OCI-LY1 (cell line): Measurements from ENCODE around the gene PIKFYVE.
A peak's percentile ranks its signal among the peaks of the same experiment; 100 is the strongest.

ENCODE experiments used
- H2AFZ ChIP-seq: fragments of 200-600 bp; sonication (generic), shearing (Covaris generic); 2 replicates; pipeline ENCODE4 v1.6.0; 2014; ENCODE audit warnings: antibody characterized with exemption, mild to moderate bottlenecking, low read length
- H3F3A ChIP-seq: fragments of 200-600 bp; sonication (generic), shearing (Covaris generic); 2 replicates; pipeline ENCODE4 v1.6.0; 2014; ENCODE audit warnings: mild to moderate bottlenecking, antibody characterized with exemption, low read length, moderate library complexity; ENCODE audit not compliant: insufficient read depth
- H3K27ac ChIP-seq: fragments of 200-600 bp; sonication (generic); 2 replicates; pipeline ENCODE4 v1.5.1; 2014; ENCODE audit warnings: low read length, mixed run types, mild to moderate bottlenecking, low read depth; ENCODE audit not compliant: poor library complexity, severe bottlenecking
- H3K27me3 ChIP-seq: fragments of 200-600 bp; sonication (generic); 2 replicates; pipeline ENCODE4 v1.6.0; 2014; ENCODE audit warnings: antibody characterized with exemption, mild to moderate bottlenecking, low read length, moderate library complexity; ENCODE audit not compliant: insufficient read depth
- H3K36me3 ChIP-seq: fragments of 200-600 bp; sonication (generic); 2 replicates; pipeline ENCODE4 v1.6.1; 2014; ENCODE audit warnings: mild to moderate bottlenecking, antibody characterized with exemption, low read length, moderate library complexity, mixed read lengths; ENCODE audit not compliant: insufficient read depth
- H3K4me1 ChIP-seq: fragments of 200-600 bp; sonication (generic); 2 replicates; pipeline ENCODE4 v1.5.1; 2014; ENCODE audit warnings: mild to moderate bottlenecking, low read length, moderate library complexity; ENCODE audit not compliant: insufficient read depth, severe bottlenecking
- H3K4me2 ChIP-seq: fragments of 200-600 bp; sonication (generic), shearing (Covaris generic); 2 replicates; pipeline ENCODE4 v1.6.1; 2014; ENCODE audit warnings: low read length
- H3K4me3 ChIP-seq: fragments of 200-600 bp; sonication (generic); 2 replicates; pipeline ENCODE4 v1.5.1; 2014; ENCODE audit warnings: low read length, low read depth, mild to moderate bottlenecking, mixed read lengths; ENCODE audit not compliant: poor library complexity, severe bottlenecking
- H3K79me2 ChIP-seq: fragments of 200-600 bp; shearing (Covaris generic); 2 replicates; pipeline ENCODE4 v1.6.1; 2016; ENCODE audit warnings: mixed run types, low read length, mixed read lengths; ENCODE audit not compliant: insufficient read depth
- H3K9ac ChIP-seq: fragments of 200-600 bp; sonication (generic), shearing (Covaris generic); 2 replicates; pipeline ENCODE4 v1.6.1; 2014; ENCODE audit warnings: mild to moderate bottlenecking, low read length, mixed read lengths
- H3K9me2 ChIP-seq: fragments of 200-600 bp; sonication (generic), shearing (Covaris generic); 2 replicates; pipeline ENCODE4 v1.6.1; 2014; ENCODE audit warnings: low read depth, mild to moderate bottlenecking, low read length, mixed read lengths
- H3K9me3 ChIP-seq: fragments of 200-600 bp; shearing (Covaris generic); 2 replicates; pipeline ENCODE4 v1.6.1; 2014; ENCODE audit warnings: low read length, mixed read lengths
- H4K20me1 ChIP-seq: fragments of 200-600 bp; sonication (generic), shearing (Covaris generic); 2 replicates; pipeline ENCODE4 v1.6.0; 2016; ENCODE audit warnings: mild to moderate bottlenecking, low read length; ENCODE audit not compliant: insufficient read depth
- EZH2 ChIP-seq: fragments of 200-600 bp; sonication (generic), shearing (Covaris generic); IDR thresholded peaks from 2 replicates; pipeline ENCODE4 v1.8.0; 2017; ENCODE audit warnings: borderline replicate concordance, mixed run types, mild to moderate bottlenecking, antibody characterized with exemption, low read length, moderate library complexity, mixed read lengths
- TF ChIP-seq, protein P1 (sequence below): fragments of 200-600 bp; sonication (generic), shearing (Covaris generic); IDR thresholded peaks from 2 replicates; pipeline ENCODE4 v1.5.1; 2017; ENCODE audit warnings: mild to moderate bottlenecking, antibody characterized with exemption, low read length, moderate library complexity, mixed read lengths

PIKFYVE gene

DNA sequence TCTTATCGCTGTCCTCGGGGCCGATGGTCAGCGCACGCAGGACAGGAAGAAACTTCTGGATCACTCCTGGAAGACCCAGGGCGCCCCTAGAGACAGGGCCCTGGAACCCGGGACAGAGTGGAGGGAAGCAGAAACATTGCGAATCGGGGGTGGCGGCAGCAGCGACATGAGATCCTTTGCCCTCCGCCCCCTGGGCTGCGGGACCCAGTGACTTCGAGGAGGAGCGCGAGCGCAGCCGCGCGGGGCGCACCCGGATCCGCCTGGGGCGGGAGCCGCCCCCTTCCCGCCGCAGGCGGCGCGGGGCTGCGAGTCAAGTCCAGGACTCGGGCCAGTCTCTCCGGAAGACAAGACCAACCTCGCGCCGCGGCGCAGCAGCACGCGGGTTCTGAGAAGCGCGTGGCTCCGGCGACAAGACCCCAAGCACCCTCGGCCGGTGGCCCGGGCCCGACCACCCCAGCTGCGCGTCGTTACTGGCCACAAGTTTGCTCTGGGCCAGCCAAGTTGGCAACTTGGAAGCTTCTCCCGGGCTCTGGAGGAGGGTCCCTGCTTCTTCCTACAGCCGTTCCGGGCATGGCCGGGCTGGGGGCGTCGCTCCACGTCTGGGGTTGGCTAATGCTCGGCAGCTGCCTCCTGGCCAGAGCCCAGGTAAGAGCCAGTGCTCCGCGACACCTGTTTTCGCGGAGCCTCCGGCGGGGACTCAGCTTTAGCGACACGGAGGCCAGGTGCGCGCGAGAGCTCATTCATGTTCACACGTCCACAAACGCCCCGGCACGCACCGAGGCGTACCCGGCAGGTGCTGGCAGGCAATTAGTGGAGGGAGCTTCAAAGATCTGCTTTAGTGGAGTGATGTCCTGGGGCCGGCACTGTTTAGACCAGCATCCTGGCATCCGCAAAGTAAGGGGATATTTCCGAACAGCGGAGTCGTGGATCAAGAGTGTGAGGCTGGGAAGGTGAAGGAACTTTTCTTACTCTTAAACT, 140.7 kb downstream of the PIKFYVE start, which contains the start of gene PTH2R:
Gene PTH2R, plus strand, starts transcription at position 319 of the 978 bp plus-strand sequence. Its CDS starts 252 bp downstream, at position 571.
- no peak within 1 kb of the TSS for H3K27ac ChIP-seq
- H3K9me3 ChIP-seq: no peaks in the 10 kb centered on the region
- H3K4me1 ChIP-seq: no peaks in the 10 kb centered on the region
- H3K27me3 ChIP-seq: no peaks in the 10 kb centered on the region
- no peaks in the 10 kb centered on the region for H3K9me2 ChIP-seq
- H4K20me1 ChIP-seq: no peaks in the 10 kb centered on the region
- H2AFZ ChIP-seq: no peak within 1 kb of the TSS
- H3K4me2 ChIP-seq: no peak within 1 kb of the TSS
- H3K79me2 ChIP-seq: no peaks in the 10 kb centered on the region
- H3K4me3 ChIP-seq: no peak within 1 kb of the TSS
- H3K36me3 ChIP-seq: no peaks in the 10 kb centered on the region
- H3K9ac ChIP-seq: no peak within 1 kb of the TSS
- TF ChIP-seq EZH2: no peak
- TF ChIP-seq, protein P1, sequence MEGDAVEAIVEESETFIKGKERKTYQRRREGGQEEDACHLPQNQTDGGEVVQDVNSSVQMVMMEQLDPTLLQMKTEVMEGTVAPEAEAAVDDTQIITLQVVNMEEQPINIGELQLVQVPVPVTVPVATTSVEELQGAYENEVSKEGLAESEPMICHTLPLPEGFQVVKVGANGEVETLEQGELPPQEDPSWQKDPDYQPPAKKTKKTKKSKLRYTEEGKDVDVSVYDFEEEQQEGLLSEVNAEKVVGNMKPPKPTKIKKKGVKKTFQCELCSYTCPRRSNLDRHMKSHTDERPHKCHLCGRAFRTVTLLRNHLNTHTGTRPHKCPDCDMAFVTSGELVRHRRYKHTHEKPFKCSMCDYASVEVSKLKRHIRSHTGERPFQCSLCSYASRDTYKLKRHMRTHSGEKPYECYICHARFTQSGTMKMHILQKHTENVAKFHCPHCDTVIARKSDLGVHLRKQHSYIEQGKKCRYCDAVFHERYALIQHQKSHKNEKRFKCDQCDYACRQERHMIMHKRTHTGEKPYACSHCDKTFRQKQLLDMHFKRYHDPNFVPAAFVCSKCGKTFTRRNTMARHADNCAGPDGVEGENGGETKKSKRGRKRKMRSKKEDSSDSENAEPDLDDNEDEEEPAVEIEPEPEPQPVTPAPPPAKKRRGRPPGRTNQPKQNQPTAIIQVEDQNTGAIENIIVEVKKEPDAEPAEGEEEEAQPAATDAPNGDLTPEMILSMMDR: no peak
- H3F3A ChIP-seq: no peaks in the 10 kb centered on the region

DNA sequence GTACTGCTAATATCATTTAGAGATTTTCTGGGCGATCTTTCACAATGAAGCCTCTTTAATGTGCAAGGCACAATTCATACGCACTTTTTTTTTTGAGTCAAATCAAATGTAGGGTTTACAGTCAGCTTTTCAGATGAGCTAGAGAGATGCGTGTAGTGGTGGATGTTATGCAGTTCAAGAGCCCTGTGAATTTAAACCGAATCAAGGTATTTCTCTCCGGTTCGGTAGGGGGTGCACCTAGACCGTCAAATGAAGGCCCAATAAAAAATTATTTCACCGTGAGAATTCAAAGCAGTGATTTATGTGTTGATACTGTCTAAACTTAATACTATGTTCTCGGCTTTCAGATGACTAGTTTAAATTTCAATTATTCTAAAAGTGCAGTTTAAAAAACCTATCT, 141.6 kb downstream of the PIKFYVE start:
- no peak for TF ChIP-seq EZH2
- TF ChIP-seq, protein P1: peak; percentile 51
- H2AFZ ChIP-seq: no peak overlapping the region
- H3K36me3 ChIP-seq: no peaks in the 10 kb centered on the region
- H3K9me3 ChIP-seq: no peaks in the 10 kb centered on the region
- H3K9ac ChIP-seq: no peak overlapping the region
- H3K4me1 ChIP-seq: no peaks in the 10 kb centered on the region
- H4K20me1 ChIP-seq: no peaks in the 10 kb centered on the region
- H3K4me2 ChIP-seq: no peak overlapping the region
- H3K27me3 ChIP-seq: no peaks in the 10 kb centered on the region
- H3F3A ChIP-seq: no peaks in the 10 kb centered on the region
- no peak overlapping the region for H3K27ac ChIP-seq
- no peak overlapping the region for H3K4me3 ChIP-seq
- H3K79me2 ChIP-seq: no peaks in the 10 kb centered on the region
- H3K9me2 ChIP-seq: no peaks in the 10 kb centered on the region
